ENCODE measurements around the gene SIGMAR1. TPM values are rescaled to one million over a fixed set of nuclear protein-coding genes. Genes with fewer than 3 reads are reported as not detected.
A peak's percentile ranks its signal among the peaks of the same experiment; 100 is the strongest.

The SIGMAR1 gene
- total RNA-seq, 1 experiment from 2014 or later, result 99.8 TPM

- Mint-ChIP-seq H3K4me1 (ENCODE audit: insufficient read depth, unreplicated experiment) (peaks cover 28% of the 10 kb centered on the region), H3K27me3 (ENCODE audit: insufficient read depth, unreplicated experiment) (no peaks in the 10 kb centered on the region), H3K36me3 (ENCODE audit: insufficient read depth, unreplicated experiment) (peaks cover 17% of the 10 kb centered on the region), H3K4me3 (ENCODE audit: unreplicated experiment) (no peak overlapping the region), H3K27ac (ENCODE audit: low read depth, unreplicated experiment) (no peak overlapping the region), H3K9me3 (ENCODE audit: unreplicated experiment) (no peaks in the 10 kb centered on the region)
- CTCF ChIA-PET, result interaction anchor here (0.6 to 8.8 kb wide), 11 partner anchors 10 to 238 kb away, joined by 3 to 113 read pairs (median 4); partner anchors contain the start of genes GALT, MYORG and SIGMAR1
- no peak for DNase-seq (ENCODE audit: unreplicated experiment)
- TF ChIP-seq CTCF (IDR thresholded peaks at IDR 0.05; ENCODE audit: unreplicated experiment), result no peak
- POLR2A ChIA-PET, result interaction anchor here (1.0 kb wide), 1 partner anchor 16 kb away, joined by 3 read pairs; no protein-coding TSS in a partner anchor
- BruUV-seq (replicated peaks), result no TSS peak
- intact Hi-C loops (cut with micrococcal nuclease), result no loop called here
Observed at GRCh38 chr9:34615132-34615531, 22.5 kb downstream of the SIGMAR1 start.

- H3K4me1 Mint-ChIP-seq (ENCODE audit: insufficient read depth, unreplicated experiment), result peaks cover 14% of the 10 kb centered on the region
- intact Hi-C loops (cut with micrococcal nuclease), result loop anchor here (1.0 kb wide), 1 partner anchor 21 kb away; no protein-coding TSS in a partner anchor
- peak overlapping the region; percentile 97 for H3K27ac Mint-ChIP-seq (ENCODE audit: low read depth, unreplicated experiment)
- H3K27me3 Mint-ChIP-seq (ENCODE audit: insufficient read depth, unreplicated experiment), result no peaks in the 10 kb centered on the region
- TF ChIP-seq CTCF (IDR thresholded peaks at IDR 0.05; ENCODE audit: unreplicated experiment), result peak; percentile 75
- POLR2A ChIA-PET, result interaction anchor here (0.7 to 2.4 kb wide), 5 partner anchors 8 to 24 kb away, joined by 4 to 21 read pairs (median 10); partner anchors contain the start of genes DCTN3 and SIGMAR1
- H3K4me3 Mint-ChIP-seq (ENCODE audit: unreplicated experiment), result peak overlapping the region; percentile 91
- H3K36me3 Mint-ChIP-seq (ENCODE audit: insufficient read depth, unreplicated experiment), result peaks cover 17% of the 10 kb centered on the region
- no peaks in the 10 kb centered on the region for H3K9me3 Mint-ChIP-seq (ENCODE audit: unreplicated experiment)
- DNase-seq (ENCODE audit: unreplicated experiment), result peak; percentile 89
- CTCF ChIA-PET, result interaction anchor here (0.7 to 8.8 kb wide), 15 partner anchors 8 to 234 kb away, joined by 3 to 113 read pairs (median 4); partner anchors contain the start of genes DCTN3 and SIGMAR1
- BruUV-seq (replicated peaks), result no TSS peak
Observed at GRCh38 chr9:34612788-34613390, 24.7 kb downstream of the SIGMAR1 start.

- ChIA-PET CTCF (interaction anchor here (0.6 to 8.8 kb wide), 13 partner anchors 9 to 941 kb away, joined by 3 to 113 read pairs (median 4); partner anchors contain the start of genes DCTN3 and SIGMAR1), POLR2A (interaction anchor here (0.6 to 2.4 kb wide), 6 partner anchors 8 to 72 kb away, joined by 3 to 21 read pairs (median 7); partner anchors contain the start of genes DCTN3 and SIGMAR1)
- peak; percentile 83 for DNase-seq (ENCODE audit: unreplicated experiment)
Observed at GRCh38 chr9:34611811-34612787, 25.5 kb downstream of the SIGMAR1 start, which contains the start of gene RPP25L. Gene RPP25L (minus strand): TSS chr9:34612097. CDS start chr9:34611296, 801 bp downstream.

More at GRCh38 chr9:34611811-34612787, 25.5 kb downstream of the SIGMAR1 start, which contains the start of gene RPP25L:
- peak within 1 kb of the TSS; percentile 97 for H3K27ac Mint-ChIP-seq (ENCODE audit: low read depth, unreplicated experiment)
- H3K4me3 Mint-ChIP-seq (ENCODE audit: unreplicated experiment), result peak within 1 kb of the TSS; percentile 91
- BruUV-seq (replicated peaks), result no TSS peak
- TF ChIP-seq CTCF (IDR thresholded peaks at IDR 0.05; ENCODE audit: unreplicated experiment), result no peak
- peaks cover 14% of the 10 kb centered on the region for H3K4me1 Mint-ChIP-seq (ENCODE audit: insufficient read depth, unreplicated experiment)
- no peaks in the 10 kb centered on the region for H3K27me3 Mint-ChIP-seq (ENCODE audit: insufficient read depth, unreplicated experiment)
- H3K9me3 Mint-ChIP-seq (ENCODE audit: unreplicated experiment), result no peaks in the 10 kb centered on the region
- H3K36me3 Mint-ChIP-seq (ENCODE audit: insufficient read depth, unreplicated experiment), result peaks cover 17% of the 10 kb centered on the region
- intact Hi-C loops (cut with micrococcal nuclease), result loop anchor here (1.0 kb wide), 1 partner anchor 22 kb away; no protein-coding TSS in a partner anchor
